Hepatocyte (in vitro differentiated cells): ENCODE results near the gene TBX10.

ENCODE experiments used
- CTCF ChIP-seq: fragments of 200-600 bp; sonication (generic); IDR thresholded peaks from 2 replicates; pipeline ENCODE4 v1.5.1; 2016; ENCODE audit warnings: antibody characterized with exemption, mild to moderate bottlenecking; ENCODE audit not compliant: poor library complexity
- EZH2 ChIP-seq: fragments of 200-600 bp; sonication (generic); IDR thresholded peaks from 2 replicates; pipeline ENCODE4 v1.6.1; 2016; ENCODE audit warnings: antibody characterized with exemption, mild to moderate bottlenecking, borderline replicate concordance

DNA sequence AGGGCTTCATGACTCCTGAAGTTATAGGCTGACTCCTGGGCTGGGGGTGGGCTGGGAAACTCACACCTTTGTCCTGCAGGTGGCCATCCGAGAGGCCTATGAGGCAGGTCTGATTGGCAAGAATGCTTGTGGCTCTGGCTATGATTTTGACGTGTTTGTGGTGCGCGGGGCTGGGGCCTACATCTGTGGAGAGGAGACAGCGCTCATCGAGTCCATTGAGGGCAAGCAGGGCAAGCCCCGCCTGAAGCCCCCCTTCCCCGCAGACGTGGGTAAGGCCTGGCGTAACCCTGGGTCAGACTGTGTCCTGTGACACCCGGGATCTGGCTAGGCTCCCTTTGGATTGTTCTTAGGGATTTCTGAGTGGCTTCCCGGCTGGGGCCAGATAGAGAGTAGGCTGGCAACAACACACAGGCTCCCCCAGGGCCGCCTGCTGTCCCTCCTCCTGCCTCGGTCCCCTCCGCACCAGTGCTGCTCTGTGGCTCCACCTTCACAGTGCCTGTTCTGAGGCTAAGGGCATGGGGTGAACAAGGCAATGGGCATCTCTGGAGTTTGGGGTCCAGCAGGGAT, 29.2 kb downstream of the TBX10 start:
- TF ChIP-seq CTCF: no peak
- no peak for TF ChIP-seq EZH2
